ENCODE data around the gene STMN1.
"Not testable (repeated sequence)": the region's sequence is repeated elsewhere in the genome, so short reads cannot be mapped to it uniquely, and the experiment has no call there.

Gene STMN1

DNA sequence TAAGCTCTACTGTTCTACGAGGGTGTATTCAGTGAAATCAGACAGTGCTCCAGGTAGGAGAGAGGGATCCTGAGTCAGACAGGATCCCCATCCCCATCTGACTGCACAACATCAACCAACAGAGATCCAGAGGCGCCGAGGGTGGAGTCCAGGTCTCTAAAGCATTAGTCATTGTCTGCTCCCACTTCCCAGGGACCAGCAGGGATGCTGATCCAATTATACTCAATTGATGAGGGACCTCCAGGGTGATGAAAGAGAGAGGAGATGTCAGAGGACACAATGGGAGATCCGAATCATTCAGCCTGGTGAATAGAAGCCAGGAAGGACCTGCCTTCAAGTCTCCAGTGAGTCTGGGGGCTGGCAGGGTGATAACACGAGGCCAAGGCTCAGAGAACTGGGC is 39.5 kb upstream of the STMN1 start:
- in situ Hi-C loops (cut with HindIII; ENCODE audit: low sequenced_read_pairs), result no loop called here
- TF ChIP-seq, protein P1, sequence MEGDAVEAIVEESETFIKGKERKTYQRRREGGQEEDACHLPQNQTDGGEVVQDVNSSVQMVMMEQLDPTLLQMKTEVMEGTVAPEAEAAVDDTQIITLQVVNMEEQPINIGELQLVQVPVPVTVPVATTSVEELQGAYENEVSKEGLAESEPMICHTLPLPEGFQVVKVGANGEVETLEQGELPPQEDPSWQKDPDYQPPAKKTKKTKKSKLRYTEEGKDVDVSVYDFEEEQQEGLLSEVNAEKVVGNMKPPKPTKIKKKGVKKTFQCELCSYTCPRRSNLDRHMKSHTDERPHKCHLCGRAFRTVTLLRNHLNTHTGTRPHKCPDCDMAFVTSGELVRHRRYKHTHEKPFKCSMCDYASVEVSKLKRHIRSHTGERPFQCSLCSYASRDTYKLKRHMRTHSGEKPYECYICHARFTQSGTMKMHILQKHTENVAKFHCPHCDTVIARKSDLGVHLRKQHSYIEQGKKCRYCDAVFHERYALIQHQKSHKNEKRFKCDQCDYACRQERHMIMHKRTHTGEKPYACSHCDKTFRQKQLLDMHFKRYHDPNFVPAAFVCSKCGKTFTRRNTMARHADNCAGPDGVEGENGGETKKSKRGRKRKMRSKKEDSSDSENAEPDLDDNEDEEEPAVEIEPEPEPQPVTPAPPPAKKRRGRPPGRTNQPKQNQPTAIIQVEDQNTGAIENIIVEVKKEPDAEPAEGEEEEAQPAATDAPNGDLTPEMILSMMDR (IDR thresholded peaks at IDR 0.05; ENCODE audit: low read depth, low read length), result no peak
- DNase-seq (ENCODE audit: low read depth, low spot score), result no peak
- H3K4me3 ChIP-seq (ENCODE audit: low read depth, low read length), result no peak overlapping the region

DNA sequence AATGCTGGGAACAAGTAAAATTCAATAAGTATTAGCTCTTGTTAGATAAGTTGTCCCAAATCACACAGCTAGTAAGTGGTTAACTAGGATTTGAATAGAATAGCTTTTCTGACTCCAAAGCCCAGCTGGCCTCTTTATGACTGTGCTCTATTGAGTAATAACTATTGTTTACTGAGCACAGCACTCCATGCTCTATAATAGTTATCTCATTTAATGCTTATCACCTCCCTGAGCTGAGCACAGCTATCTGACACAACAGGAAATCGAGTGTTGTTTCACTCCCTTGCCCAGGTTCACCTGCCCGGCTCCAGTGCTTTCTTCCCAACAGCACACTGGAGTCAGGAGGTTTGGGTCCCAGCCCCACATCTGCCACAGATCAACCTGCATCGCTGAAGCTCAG is 38.8 kb upstream of the STMN1 start:
- H3K4me3 ChIP-seq (ENCODE audit: low read depth, low read length), result no peak overlapping the region
- in situ Hi-C loops (cut with HindIII; ENCODE audit: low sequenced_read_pairs), result no loop called here
- TF ChIP-seq, protein P1 (IDR thresholded peaks at IDR 0.05; ENCODE audit: low read depth, low read length), result no peak
- no peak for DNase-seq (ENCODE audit: low read depth, low spot score)

DNA sequence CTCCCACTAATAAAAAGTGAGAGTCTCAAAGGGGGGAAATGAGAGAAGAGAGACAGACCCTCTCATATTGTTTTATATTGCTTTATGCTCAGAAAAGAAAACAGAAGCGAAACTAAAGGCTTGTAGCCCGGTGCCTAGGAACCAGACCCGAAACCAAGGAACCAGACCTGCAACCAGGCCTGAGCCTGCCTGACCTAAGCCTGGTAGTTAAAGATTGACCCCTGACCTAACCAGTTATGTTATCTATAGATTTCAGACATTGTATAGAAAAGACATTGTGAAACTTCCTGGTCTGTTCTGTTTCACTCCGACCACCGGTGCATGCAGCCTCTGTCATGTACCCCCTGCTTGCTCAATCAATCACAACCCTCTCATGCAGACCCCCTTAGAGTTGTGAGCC is 37.3 kb upstream of the STMN1 start:
- H3K4me3 ChIP-seq (ENCODE audit: low read depth, low read length); in situ Hi-C loops (cut with HindIII; ENCODE audit: low sequenced_read_pairs); DNase-seq (ENCODE audit: low read depth, low spot score): not testable (repeated sequence)

DNA sequence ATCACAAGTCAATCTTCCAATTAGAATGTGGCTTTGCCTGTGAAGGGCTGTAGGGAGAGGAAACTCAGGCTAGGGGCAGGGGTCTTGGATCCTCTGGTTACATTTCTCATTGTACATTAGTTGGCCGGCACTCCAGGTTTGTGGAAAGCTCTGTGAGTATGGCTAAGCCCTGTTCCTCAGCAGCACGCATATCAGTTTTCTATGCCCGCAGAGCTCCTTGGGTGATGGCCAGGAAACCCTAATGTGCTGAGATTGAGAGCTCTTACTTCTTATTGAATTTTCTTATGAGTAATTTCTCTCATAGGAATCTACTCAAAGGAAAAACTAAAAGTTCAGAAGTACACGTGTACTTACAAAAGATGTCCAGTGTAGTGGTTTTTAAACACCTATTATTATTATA is 30.7 kb upstream of the STMN1 start:
- in situ Hi-C loops (cut with HindIII; ENCODE audit: low sequenced_read_pairs), result no loop called here
- no peak overlapping the region for H3K4me3 ChIP-seq (ENCODE audit: low read depth, low read length)
- TF ChIP-seq, protein P1 (IDR thresholded peaks at IDR 0.05; ENCODE audit: low read depth, low read length), result no peak
- no peak for DNase-seq (ENCODE audit: low read depth, low spot score)

DNA sequence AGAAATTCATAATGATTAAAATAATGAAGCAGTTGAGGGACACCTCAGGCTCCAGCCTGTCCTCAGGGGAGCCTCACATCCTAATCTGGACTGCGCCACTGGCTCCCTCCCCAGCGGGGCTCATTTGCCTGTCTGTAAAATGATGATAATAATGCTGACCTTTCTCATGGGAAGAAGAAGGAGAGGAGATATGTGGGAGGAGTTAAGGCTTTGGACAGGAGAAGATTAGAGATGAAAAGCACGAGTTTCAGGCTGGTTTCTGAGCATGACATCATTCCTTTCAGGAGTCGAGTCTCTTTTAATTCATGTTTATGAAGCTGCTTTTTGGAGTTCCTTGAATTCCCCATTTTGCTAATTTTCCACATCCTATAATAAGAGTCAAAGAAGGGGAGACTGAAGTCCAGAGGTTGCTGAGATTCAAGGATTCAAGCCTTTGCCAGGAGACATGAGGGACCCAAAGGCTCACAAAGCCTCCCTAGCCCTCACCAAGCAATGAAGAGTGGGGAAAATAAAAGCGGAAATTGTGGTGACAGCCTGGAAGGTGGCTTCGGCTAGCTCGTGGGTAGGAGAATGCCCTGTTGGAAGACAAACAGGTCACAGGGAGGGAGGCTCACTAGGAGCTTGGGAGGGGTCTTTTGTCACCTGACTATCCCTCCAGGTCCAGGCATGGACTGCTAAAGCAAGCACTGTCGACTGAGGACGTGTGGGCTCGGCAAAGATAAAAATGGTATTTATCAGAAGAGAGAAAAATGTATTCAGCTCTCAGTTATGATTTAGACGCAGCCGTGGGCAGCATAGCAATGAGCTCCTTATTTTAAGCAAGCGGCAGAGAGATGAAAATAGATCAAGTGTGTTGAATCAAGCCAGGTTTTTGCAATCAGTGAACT is 27.5 kb upstream of the STMN1 start:
- H3K4me3 ChIP-seq (ENCODE audit: low read depth, low read length), result no peak overlapping the region
- TF ChIP-seq, protein P1 (IDR thresholded peaks at IDR 0.05; ENCODE audit: low read depth, low read length), result no peak
- DNase-seq (ENCODE audit: low read depth, low spot score), result no peak
- in situ Hi-C loops (cut with HindIII; ENCODE audit: low sequenced_read_pairs), result no loop called here

DNA sequence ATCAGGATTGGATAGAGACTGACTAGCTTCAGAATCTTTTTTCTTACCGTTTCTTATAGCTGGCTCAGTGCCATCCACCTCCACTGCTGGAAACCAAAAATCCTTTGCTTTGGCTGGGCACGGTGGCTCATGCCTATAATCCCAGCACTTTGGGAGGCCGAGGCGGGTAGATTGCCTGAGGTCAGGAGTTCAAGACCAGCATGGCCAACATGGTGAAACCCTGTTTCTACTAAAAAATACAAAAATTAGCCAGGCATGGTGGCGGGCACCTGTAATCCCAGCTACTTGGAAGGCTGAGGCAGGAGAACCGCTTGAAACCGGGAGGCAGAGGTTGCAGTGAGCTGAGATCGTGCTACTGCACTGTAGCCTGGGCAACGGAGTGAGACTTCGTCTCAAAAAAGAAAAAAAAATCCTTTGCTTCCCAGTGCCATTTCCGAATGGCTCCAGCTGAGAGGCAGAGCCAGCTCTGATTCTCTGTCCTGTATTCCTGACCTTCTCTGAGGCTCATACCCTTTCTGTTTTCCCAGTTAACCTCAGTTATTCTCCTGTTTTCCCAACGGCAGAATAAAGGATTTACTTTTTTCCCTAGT is 26.7 kb upstream of the STMN1 start:
- H3K4me3 ChIP-seq (ENCODE audit: low read depth, low read length); DNase-seq (ENCODE audit: low read depth, low spot score); in situ Hi-C loops (cut with HindIII; ENCODE audit: low sequenced_read_pairs): not testable (repeated sequence)

DNA sequence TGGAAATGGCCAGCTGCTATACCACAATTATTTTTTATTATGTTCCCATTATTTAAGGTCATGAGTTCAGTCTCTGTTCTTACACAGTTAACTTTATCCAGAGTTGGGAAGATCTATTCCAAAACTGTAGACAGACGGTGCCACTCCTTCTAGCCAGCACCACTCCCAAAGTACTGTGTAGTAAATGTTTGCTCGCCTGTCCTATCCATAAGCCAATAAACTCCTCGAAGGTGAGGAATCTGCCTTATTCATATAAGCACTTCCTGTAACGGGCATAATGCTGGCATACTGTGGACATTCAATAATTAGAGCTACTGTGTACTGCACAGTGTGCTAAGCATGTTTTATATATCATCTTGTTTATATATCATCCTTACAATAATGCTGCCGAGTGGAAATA is 26.1 kb upstream of the STMN1 start:
- TF ChIP-seq, protein P1 (IDR thresholded peaks at IDR 0.05; ENCODE audit: low read depth, low read length), result no peak
- no peak for DNase-seq (ENCODE audit: low read depth, low spot score)
- H3K4me3 ChIP-seq (ENCODE audit: low read depth, low read length), result no peak overlapping the region
- in situ Hi-C loops (cut with HindIII; ENCODE audit: low sequenced_read_pairs), result no loop called here

Data from astrocyte of the spinal cord (primary cell).